Motor neuron (in vitro differentiated cells): ENCODE results near the gene PPID. TPM values are rescaled to one million over a fixed set of nuclear protein-coding genes. Genes with fewer than 3 reads are reported as not detected.

Experiments used
- total RNA-seq, 8 experiments: library from RNA; unstranded; fragments of 300-600 nt; gene quantifications; 2 replicates each; pipeline versions ENCODE4 v1.2.3 to v1.2.4, GENCODE V29; 2022

The PPID gene
- total RNA-seq, 8 experiments from 2014 or later, result 36.9 to 68.3 (median 46.7) TPM

Other genes with a start within 250 kb of the PPID start
- gene RXFP1, start 201.5 kb downstream of the PPID start, total RNA-seq, result 1 to 10 TPM in 4 of 8 experiments, under 1 TPM in 1, not detected in 3; 0.09 to 2.7 (median 1.5) TPM
- 10 to 100 TPM in 6 of 8 experiments, 1 to 10 TPM in 2; 2.9 to 21.1 (median 12.5) TPM for gene C4orf46, start 51.5 kb downstream of the PPID start, total RNA-seq
- gene ETFDH, start 51.1 kb downstream of the PPID start, total RNA-seq, result 10 to 100 TPM in 7 of 8 experiments, 1 to 10 TPM in 1; 8.1 to 28.9 (median 22.5) TPM
- 10 to 100 TPM; 16.2 to 47.4 (median 27.3) TPM for gene FNIP2, start 45.6 kb upstream of the PPID start, total RNA-seq